ENCODE data around the gene SYT6. TPM values are rescaled to one million over a fixed set of nuclear protein-coding genes. Genes with fewer than 3 reads are reported as not detected.

The SYT6 gene
- total RNA-seq, 1 experiment from 2014 or later: not detected

- Histone ChIP-seq H3K27me3 (ENCODE audit: insufficient read depth, low read depth) (no peaks in the 10 kb centered on the region), H3F3A (ENCODE audit: insufficient read depth, low read depth) (peaks cover 32% of the 10 kb centered on the region), H3K4me3 (no peak overlapping the region), H2AFZ (no peak overlapping the region), H4K20me1 (ENCODE audit: insufficient read depth) (no peaks in the 10 kb centered on the region), H3K79me2 (ENCODE audit: low read depth) (no peaks in the 10 kb centered on the region), H3K4me1 (replicated peaks; ENCODE audit: insufficient read depth) (peaks cover 43% of the 10 kb centered on the region), H3K4me2 (no peak overlapping the region), H3K9me2 (ENCODE audit: insufficient read depth) (no peaks in the 10 kb centered on the region), H3K9me3 (ENCODE audit: insufficient read depth, low read depth) (peaks cover 19% of the 10 kb centered on the region), H3K27ac (no peak overlapping the region), H3K36me3 (ENCODE audit: low read depth) (no peaks in the 10 kb centered on the region)
- no peak for TF ChIP-seq CTCF (conservative IDR thresholded peaks at IDR 0.05)
- TF ChIP-seq EZH2 (IDR thresholded peaks at IDR 0.05; ENCODE audit: low read depth): no peak
- ChIA-PET POLR2A (ENCODE audit: unreplicated experiment) (no interaction called here), CTCF (no interaction called here)
- DNase-seq: no peak
- intact Hi-C loops (cut with micrococcal nuclease; ENCODE audit: unreplicated experiment): no loop called here
- no TSS peak for BruUV-seq (replicated peaks)
These were observed 76.5 kb downstream of the SYT6 start for GRCh38 chr1:114077188-114077587.

- Histone ChIP-seq H3K27me3 (ENCODE audit: insufficient read depth, low read depth) (no peaks in the 10 kb centered on the region), H3K79me2 (ENCODE audit: low read depth) (no peaks in the 10 kb centered on the region), H3K27ac (no peak overlapping the region), H3K9me2 (ENCODE audit: insufficient read depth) (no peaks in the 10 kb centered on the region), H3K36me3 (ENCODE audit: low read depth) (no peaks in the 10 kb centered on the region), H3F3A (ENCODE audit: insufficient read depth, low read depth) (peaks cover 23% of the 10 kb centered on the region), H3K4me3 (no peak overlapping the region), H3K9me3 (ENCODE audit: insufficient read depth, low read depth) (peaks cover 26% of the 10 kb centered on the region), H3K4me2 (no peak overlapping the region), H3K4me1 (replicated peaks; ENCODE audit: insufficient read depth) (peaks cover 34% of the 10 kb centered on the region), H2AFZ (no peak overlapping the region), H4K20me1 (ENCODE audit: insufficient read depth) (no peaks in the 10 kb centered on the region)
- intact Hi-C loops (cut with micrococcal nuclease; ENCODE audit: unreplicated experiment): no loop called here
- no peak for DNase-seq
- no TSS peak for BruUV-seq (replicated peaks)
- ChIA-PET CTCF (no interaction called here), POLR2A (ENCODE audit: unreplicated experiment) (no interaction called here)
- TF ChIP-seq CTCF (conservative IDR thresholded peaks at IDR 0.05): no peak
- TF ChIP-seq EZH2 (IDR thresholded peaks at IDR 0.05; ENCODE audit: low read depth): no peak
These were observed 77.4 kb downstream of the SYT6 start for GRCh38 chr1:114076308-114076707.

- H3F3A ChIP-seq (ENCODE audit: insufficient read depth, low read depth): peaks cover 17% of the 10 kb centered on the region
- H3K4me2 ChIP-seq: no peak overlapping the region
- H3K4me3 ChIP-seq: no peak overlapping the region
- H3K36me3 ChIP-seq (ENCODE audit: low read depth): no peaks in the 10 kb centered on the region
- peaks cover 26% of the 10 kb centered on the region for H3K9me3 ChIP-seq (ENCODE audit: insufficient read depth, low read depth)
- intact Hi-C loops (cut with micrococcal nuclease; ENCODE audit: unreplicated experiment): no loop called here
- no peaks in the 10 kb centered on the region for H3K79me2 ChIP-seq (ENCODE audit: low read depth)
- CTCF ChIA-PET: no interaction called here
- no TSS peak for BruUV-seq (replicated peaks)
- no peak overlapping the region for H3K27ac ChIP-seq
- no peak overlapping the region for H2AFZ ChIP-seq
- no peaks in the 10 kb centered on the region for H4K20me1 ChIP-seq (ENCODE audit: insufficient read depth)
- H3K27me3 ChIP-seq (ENCODE audit: insufficient read depth, low read depth): no peaks in the 10 kb centered on the region
- no peaks in the 10 kb centered on the region for H3K9me2 ChIP-seq (ENCODE audit: insufficient read depth)
- TF ChIP-seq EZH2 (IDR thresholded peaks at IDR 0.05; ENCODE audit: low read depth): no peak
- DNase-seq: no peak
- peaks cover 28% of the 10 kb centered on the region for H3K4me1 ChIP-seq (replicated peaks; ENCODE audit: insufficient read depth)
- POLR2A ChIA-PET (ENCODE audit: unreplicated experiment): interaction anchor here (0.7 kb wide), 1 partner anchor 120 kb away, joined by 3 read pairs; no protein-coding TSS in a partner anchor
These were observed 78.0 kb downstream of the SYT6 start for GRCh38 chr1:114075546-114076242.

GRCh38 chr1:114075105-114075504 lies 78.6 kb downstream of the SYT6 start:
- ChIA-PET CTCF (no interaction called here), POLR2A (ENCODE audit: unreplicated experiment) (interaction anchor here (0.7 kb wide), 1 partner anchor 119 kb away, joined by 3 read pairs; no protein-coding TSS in a partner anchor)
- Histone ChIP-seq H2AFZ (no peak overlapping the region), H3K36me3 (ENCODE audit: low read depth) (no peaks in the 10 kb centered on the region), H3K9me2 (ENCODE audit: insufficient read depth) (no peaks in the 10 kb centered on the region), H3K9me3 (ENCODE audit: insufficient read depth, low read depth) (peaks cover 26% of the 10 kb centered on the region), H3K4me3 (no peak overlapping the region), H4K20me1 (ENCODE audit: insufficient read depth) (no peaks in the 10 kb centered on the region), H3K27me3 (ENCODE audit: insufficient read depth, low read depth) (no peaks in the 10 kb centered on the region), H3F3A (ENCODE audit: insufficient read depth, low read depth) (peaks cover 11% of the 10 kb centered on the region), H3K4me2 (no peak overlapping the region), H3K79me2 (ENCODE audit: low read depth) (no peaks in the 10 kb centered on the region), H3K27ac (no peak overlapping the region), H3K4me1 (replicated peaks; ENCODE audit: insufficient read depth) (peaks cover 22% of the 10 kb centered on the region)
- BruUV-seq (replicated peaks): no TSS peak
- DNase-seq: no peak
- TF ChIP-seq EZH2 (IDR thresholded peaks at IDR 0.05; ENCODE audit: low read depth) (no peak), CTCF (conservative IDR thresholded peaks at IDR 0.05) (no peak)
- intact Hi-C loops (cut with micrococcal nuclease; ENCODE audit: unreplicated experiment): no loop called here
